ENCODE measurements around the gene GINS2. TPM values are rescaled to one million over a fixed set of nuclear protein-coding genes. Genes with fewer than 3 reads are reported as not detected.

GINS2 gene
- total RNA-seq, 1 experiment from 2014 or later, result 38.0 TPM

GRCh38 chr16:85653290-85653891 is 35.4 kb downstream of the GINS2 start (continued):
- TF ChIP-seq ATF3 (CRISPR knock-in tag; conservative IDR thresholded peaks at IDR 0.05) (no peak), ZSCAN18 (CRISPR knock-in tag; IDR thresholded peaks at IDR 0.05) (no peak), TEAD1 (CRISPR knock-in tag; IDR thresholded peaks at IDR 0.05) (no peak)

- Mint-ChIP-seq H3K27me3 (ENCODE audit: low read depth) (no peaks in the 10 kb centered on the region), H3K4me1 (peaks cover 5% of the 10 kb centered on the region; the same call in 1 of the 2 replicates), H3K4me3 (no peak overlapping the region), H3K9me3 (no peaks in the 10 kb centered on the region), H3K27ac (peak overlapping the region; percentile 32; the same call in 1 of the 2 replicates), H3K36me3 (peaks cover 16% of the 10 kb centered on the region)
- POLR2A ChIA-PET, result no interaction called here
- CTCF ChIA-PET, result no interaction called here
- DNase-seq (ENCODE audit: low spot score) (no peak), ATAC-seq (peak; percentile 24)
- TF ChIP-seq ZNF263 (CRISPR knock-in tag; IDR thresholded peaks at IDR 0.05; ENCODE audit: low read depth), result peak; percentile 64; the same call in 1 of the 2 replicates
- no peak for TF ChIP-seq CTCF (IDR thresholded peaks at IDR 0.05)
Observed at GRCh38 chr16:85652431-85653221, 36.1 kb downstream of the GINS2 start.

DNA sequence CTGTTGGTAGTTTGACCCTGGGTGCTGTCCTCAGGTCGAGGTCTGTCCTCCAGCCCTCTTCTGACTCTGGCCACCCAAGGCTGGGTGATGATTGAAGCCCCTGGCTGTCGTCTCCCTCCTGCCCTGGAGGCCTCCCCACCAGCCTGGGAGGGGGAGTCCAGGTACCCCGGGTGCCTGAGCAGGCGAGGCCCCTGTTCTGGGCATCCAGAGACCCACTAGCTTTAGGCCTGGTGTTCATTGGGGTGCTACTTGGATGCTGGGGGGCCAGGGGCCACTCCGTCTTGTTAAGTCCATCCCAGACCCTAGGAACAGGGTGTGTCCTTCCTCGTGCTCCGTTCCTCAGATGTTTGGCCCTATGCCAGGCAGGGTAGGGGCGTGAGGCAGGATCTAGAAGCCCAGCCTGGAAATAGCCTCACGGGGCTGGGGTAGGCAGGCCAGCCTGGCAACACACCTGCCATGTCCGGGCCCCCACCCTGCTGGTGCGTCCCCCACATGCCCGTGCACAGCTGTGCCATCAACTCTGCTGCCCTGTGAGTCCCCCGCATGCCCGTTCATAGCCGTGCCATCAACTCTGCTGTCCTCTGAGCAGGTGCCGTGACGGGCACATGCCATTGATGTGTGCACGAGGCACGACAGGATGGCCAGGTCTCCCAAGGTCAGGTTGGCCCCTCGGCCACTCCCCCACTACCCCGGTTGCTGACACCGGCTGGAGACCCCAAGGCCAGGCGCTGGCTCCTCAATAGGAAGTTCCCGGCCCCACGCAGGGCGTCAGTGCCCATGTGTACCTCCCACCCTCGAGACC is 36.9 kb downstream of the GINS2 start:
- ChIA-PET POLR2A (no interaction called here), CTCF (interaction anchor here (1.5 kb wide), 2 partner anchors 10 to 161 kb away, joined by 5 to 6 read pairs; no protein-coding TSS in a partner anchor)
- H3K27ac Mint-ChIP-seq, result peak overlapping the region; percentile 32; the same call in 1 of the 2 replicates
- H3K4me1 Mint-ChIP-seq, result peaks cover 5% of the 10 kb centered on the region; the same call in 1 of the 2 replicates
- no peak overlapping the region for H3K4me3 Mint-ChIP-seq
- peaks cover 14% of the 10 kb centered on the region for H3K36me3 Mint-ChIP-seq
- no peaks in the 10 kb centered on the region for H3K27me3 Mint-ChIP-seq (ENCODE audit: low read depth)
- no peaks in the 10 kb centered on the region for H3K9me3 Mint-ChIP-seq
- no peak for TF ChIP-seq E2F5 (CRISPR knock-in tag; IDR thresholded peaks at IDR 0.05)
- no peak for DNase-seq (ENCODE audit: low spot score)
- ATAC-seq, result no peak

DNA sequence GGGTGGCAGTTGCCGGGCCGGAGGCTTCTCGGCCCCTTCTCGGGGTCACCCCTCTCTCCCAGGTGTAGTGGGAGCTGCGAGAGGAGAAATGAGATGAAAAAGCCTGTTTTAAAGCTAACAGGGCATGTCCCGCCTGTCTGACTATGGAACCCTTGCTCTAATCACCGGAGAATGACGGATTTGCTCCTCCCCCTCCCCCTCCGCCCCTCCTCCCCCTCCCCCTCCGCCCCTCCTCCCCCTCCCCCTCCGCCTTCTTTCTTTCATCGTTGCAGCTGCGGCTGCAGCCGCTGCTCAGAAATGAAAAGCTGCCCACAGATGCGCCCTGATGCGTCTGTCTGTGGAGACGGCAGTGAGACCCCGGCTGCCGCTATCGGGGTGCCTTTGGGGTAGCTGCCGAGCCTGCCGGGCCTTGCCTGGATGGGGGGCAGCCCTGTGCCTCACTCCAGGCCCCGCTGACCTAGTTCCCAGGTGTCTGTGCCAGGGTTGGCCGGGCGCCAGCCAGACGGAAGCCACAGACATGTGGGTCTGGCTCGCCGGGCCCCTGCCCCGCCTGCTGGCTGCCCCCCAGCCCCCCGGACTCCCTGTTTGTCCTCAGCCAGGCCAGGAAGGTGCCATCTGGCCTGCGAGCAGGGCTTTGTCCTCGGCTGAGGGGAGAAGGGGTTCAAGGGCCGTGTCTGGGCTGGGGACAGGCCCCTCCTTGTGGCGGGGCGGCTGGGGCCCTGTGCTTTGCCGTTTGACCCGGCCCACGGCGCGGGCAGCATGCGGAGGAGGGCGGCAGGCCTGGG is 37.7 kb downstream of the GINS2 start:
- POLR2A ChIA-PET, result no interaction called here
- no peak overlapping the region for H3K4me3 Mint-ChIP-seq
- ATAC-seq, result no peak
- H3K9me3 Mint-ChIP-seq, result no peaks in the 10 kb centered on the region
- H3K27ac Mint-ChIP-seq, result no peak overlapping the region
- peaks cover 12% of the 10 kb centered on the region for H3K36me3 Mint-ChIP-seq
- CTCF ChIA-PET, result interaction anchor here (0.6 to 2.7 kb wide), 18 partner anchors 8 to 347 kb away, joined by 3 to 16 read pairs (median 5); no protein-coding TSS in a partner anchor
- no peaks in the 10 kb centered on the region for H3K27me3 Mint-ChIP-seq (ENCODE audit: low read depth)
- peaks cover 5% of the 10 kb centered on the region; the same call in 1 of the 2 replicates for H3K4me1 Mint-ChIP-seq
- DNase-seq (ENCODE audit: low spot score), result no peak
- TF ChIP-seq, protein P1, sequence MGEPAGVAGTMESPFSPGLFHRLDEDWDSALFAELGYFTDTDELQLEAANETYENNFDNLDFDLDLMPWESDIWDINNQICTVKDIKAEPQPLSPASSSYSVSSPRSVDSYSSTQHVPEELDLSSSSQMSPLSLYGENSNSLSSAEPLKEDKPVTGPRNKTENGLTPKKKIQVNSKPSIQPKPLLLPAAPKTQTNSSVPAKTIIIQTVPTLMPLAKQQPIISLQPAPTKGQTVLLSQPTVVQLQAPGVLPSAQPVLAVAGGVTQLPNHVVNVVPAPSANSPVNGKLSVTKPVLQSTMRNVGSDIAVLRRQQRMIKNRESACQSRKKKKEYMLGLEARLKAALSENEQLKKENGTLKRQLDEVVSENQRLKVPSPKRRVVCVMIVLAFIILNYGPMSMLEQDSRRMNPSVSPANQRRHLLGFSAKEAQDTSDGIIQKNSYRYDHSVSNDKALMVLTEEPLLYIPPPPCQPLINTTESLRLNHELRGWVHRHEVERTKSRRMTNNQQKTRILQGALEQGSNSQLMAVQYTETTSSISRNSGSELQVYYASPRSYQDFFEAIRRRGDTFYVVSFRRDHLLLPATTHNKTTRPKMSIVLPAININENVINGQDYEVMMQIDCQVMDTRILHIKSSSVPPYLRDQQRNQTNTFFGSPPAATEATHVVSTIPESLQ (CRISPR knock-in tag; IDR thresholded peaks at IDR 0.05), result no peak
- TF ChIP-seq KAT7 (CRISPR knock-in tag; IDR thresholded peaks at IDR 0.05; ENCODE audit: borderline replicate concordance), result no peak
- no peak for TF ChIP-seq TEAD4 (CRISPR knock-in tag; IDR thresholded peaks at IDR 0.05)
- no peak for TF ChIP-seq HMGA2 (CRISPR knock-in tag; IDR thresholded peaks at IDR 0.05)
- TF ChIP-seq ZNF317 (CRISPR knock-in tag; IDR thresholded peaks at IDR 0.05; ENCODE audit: borderline replicate concordance, low read depth), result no peak
- TF ChIP-seq SMAD3 (CRISPR knock-in tag; IDR thresholded peaks at IDR 0.05; ENCODE audit: borderline replicate concordance), result no peak
- TF ChIP-seq ESRRA (CRISPR knock-in tag; IDR thresholded peaks at IDR 0.05; ENCODE audit: borderline replicate concordance), result no peak
- TF ChIP-seq FOXJ3 (CRISPR knock-in tag; IDR thresholded peaks at IDR 0.05; ENCODE audit: borderline replicate concordance), result no peak
- TF ChIP-seq, protein P2, sequence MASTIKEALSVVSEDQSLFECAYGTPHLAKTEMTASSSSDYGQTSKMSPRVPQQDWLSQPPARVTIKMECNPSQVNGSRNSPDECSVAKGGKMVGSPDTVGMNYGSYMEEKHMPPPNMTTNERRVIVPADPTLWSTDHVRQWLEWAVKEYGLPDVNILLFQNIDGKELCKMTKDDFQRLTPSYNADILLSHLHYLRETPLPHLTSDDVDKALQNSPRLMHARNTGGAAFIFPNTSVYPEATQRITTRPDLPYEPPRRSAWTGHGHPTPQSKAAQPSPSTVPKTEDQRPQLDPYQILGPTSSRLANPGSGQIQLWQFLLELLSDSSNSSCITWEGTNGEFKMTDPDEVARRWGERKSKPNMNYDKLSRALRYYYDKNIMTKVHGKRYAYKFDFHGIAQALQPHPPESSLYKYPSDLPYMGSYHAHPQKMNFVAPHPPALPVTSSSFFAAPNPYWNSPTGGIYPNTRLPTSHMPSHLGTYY (CRISPR knock-in tag; IDR thresholded peaks at IDR 0.05), result no peak
